Esophagus muscularis mucosa (tissue), 4 donors: Measurements from ENCODE around the gene GPR160. TPM values are rescaled to one million over a fixed set of nuclear protein-coding genes. Genes with fewer than 3 reads are reported as not detected.

ENCODE experiments used
- DNase-seq: peaks from one replicate; pipeline ENCODE4 v3.0.0-alpha.2; 2017; ENCODE audit errors: extremely low spot score
- H3K27ac ChIP-seq, 4 donors: fragments of 200-600 bp; sonication (generic); replicated peaks in 1 of 4; 1 replicate in 3 of 4; 2 replicates in 1 of 4; pipeline ENCODE4 v1.5.1; 2016 to 2019; ENCODE audit warnings: mild to moderate bottlenecking in 1 of 4
- H3K27me3 ChIP-seq, 4 donors: fragments of 200-600 bp; sonication (generic); one replicate each; pipeline versions ENCODE4 v1.5.1 to v1.6.0; 2016 to 2019
- H3K36me3 ChIP-seq, 4 donors: fragments of 200-600 bp; sonication (generic); one replicate each; pipeline ENCODE4 v1.5.1; 2016 to 2019
- H3K4me1 ChIP-seq, 4 donors: fragments of 200-600 bp; sonication (generic); one replicate each; pipeline ENCODE4 v1.5.1; 2016 to 2019
- H3K4me3 ChIP-seq, 4 donors: fragments of 200-600 bp; sonication (generic); 1 replicate in 2 of 4; 2 replicates in 2 of 4; pipeline ENCODE4 v1.5.1; 2016 to 2019; ENCODE audit warnings: mild to moderate bottlenecking in 4 of 4, moderate library complexity in 1 of 4
- H3K9me3 ChIP-seq, 4 donors: fragments of 200-600 bp; sonication (generic); 1 replicate in 3 of 4; 2 replicates in 1 of 4; pipeline ENCODE4 v1.5.1; 2016 to 2019
- EP300 ChIP-seq: sonication (generic); formaldehyde crosslinking; IDR thresholded peaks from one replicate; pipeline ENCODE4 v1.6.1; 2017; ENCODE audit warnings: antibody characterized with exemption
- POLR2A ChIP-seq: fragments of 450-650 bp; IDR thresholded peaks from one replicate; pipeline ENCODE4 v1.6.1; 2017; ENCODE audit warnings: antibody characterized with exemption, moderate library complexity, mild to moderate bottlenecking, low read depth
- POLR2AphosphoS5 ChIP-seq, 2 donors: sonication (generic); formaldehyde crosslinking; IDR thresholded peaks; one replicate each; pipeline ENCODE4 v1.6.1; 2017; ENCODE audit warnings: antibody characterized with exemption in 2 of 2
- WGBS: methylation state at CpG from one replicate; pipeline ENCODE4 v1.1.5; 2018; 5-methylcytosine and 5-hydroxymethylcytosine counted together
- intact Hi-C: fragments of 100-400 bp; cut with DNase I; formaldehyde crosslinking; loops from one replicate; pipeline ENCODE4 v1.15.1; 2023
- total RNA-seq, 4 donors: library from RNA; depleted of rRNA; stranded (reverse); fragments of >200 nt; gene quantifications; one replicate each; pipeline versions ENCODE4 v1.1.0 to v1.2.1, GENCODE V29; 2016
- TF ChIP-seq, protein P1 (sequence below), 3 experiments: fragments of 200-600 bp in 2 of 3; fragments of 450-650 bp in 1 of 3; sonication (generic) in 2 of 3; IDR thresholded peaks; one replicate each; pipeline ENCODE4 v1.5.1; 2017 to 2019; ENCODE audit warnings: antibody characterized with exemption in 3 of 3, mild to moderate bottlenecking in 2 of 3, moderate library complexity in 1 of 3

The GPR160 gene
- total RNA-seq, 4 donors from 2014 or later, result 1.2 to 2.9 (median 2.2) TPM

DNA sequence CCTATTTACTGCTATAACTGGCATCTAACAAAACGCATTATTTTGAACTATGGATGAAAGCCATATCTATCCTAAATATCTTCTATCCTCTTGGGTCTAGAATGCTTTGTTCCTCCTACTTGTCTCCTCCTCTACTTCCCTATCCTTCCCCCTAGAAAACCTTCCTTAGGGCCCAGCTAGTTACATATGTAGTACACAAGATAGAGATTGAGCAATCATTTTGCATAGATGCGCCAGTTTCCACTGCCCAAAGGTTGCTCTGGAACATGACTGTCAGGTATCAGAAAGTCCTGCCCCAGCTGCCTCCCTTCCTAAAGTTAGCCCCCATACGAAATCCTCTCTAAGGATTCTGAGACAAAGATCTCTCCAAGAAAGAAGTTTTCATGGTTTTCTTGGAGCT, 55.1 kb downstream of the GPR160 start:
- WGBS, result 97% methylated on average over 3 of the region's 3 CpGs
- no peak for TF ChIP-seq POLR2A
- TF ChIP-seq, protein P1, sequence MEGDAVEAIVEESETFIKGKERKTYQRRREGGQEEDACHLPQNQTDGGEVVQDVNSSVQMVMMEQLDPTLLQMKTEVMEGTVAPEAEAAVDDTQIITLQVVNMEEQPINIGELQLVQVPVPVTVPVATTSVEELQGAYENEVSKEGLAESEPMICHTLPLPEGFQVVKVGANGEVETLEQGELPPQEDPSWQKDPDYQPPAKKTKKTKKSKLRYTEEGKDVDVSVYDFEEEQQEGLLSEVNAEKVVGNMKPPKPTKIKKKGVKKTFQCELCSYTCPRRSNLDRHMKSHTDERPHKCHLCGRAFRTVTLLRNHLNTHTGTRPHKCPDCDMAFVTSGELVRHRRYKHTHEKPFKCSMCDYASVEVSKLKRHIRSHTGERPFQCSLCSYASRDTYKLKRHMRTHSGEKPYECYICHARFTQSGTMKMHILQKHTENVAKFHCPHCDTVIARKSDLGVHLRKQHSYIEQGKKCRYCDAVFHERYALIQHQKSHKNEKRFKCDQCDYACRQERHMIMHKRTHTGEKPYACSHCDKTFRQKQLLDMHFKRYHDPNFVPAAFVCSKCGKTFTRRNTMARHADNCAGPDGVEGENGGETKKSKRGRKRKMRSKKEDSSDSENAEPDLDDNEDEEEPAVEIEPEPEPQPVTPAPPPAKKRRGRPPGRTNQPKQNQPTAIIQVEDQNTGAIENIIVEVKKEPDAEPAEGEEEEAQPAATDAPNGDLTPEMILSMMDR (IDR thresholded peaks at IDR 0.05), result no peak
- no peak for TF ChIP-seq EP300
- no peak for TF ChIP-seq POLR2AphosphoS5 (IDR thresholded peaks at IDR 0.05)
- intact Hi-C loops, result loop anchor here (10.0 kb wide), 1 partner anchor 118 kb away; no protein-coding TSS in a partner anchor
- Histone ChIP-seq H3K9me3 (no peaks in the 10 kb centered on the region), H3K36me3 (peaks cover 33 to 83% (median 46%) of the 10 kb centered on the region in 4 donors), H3K4me1 (peaks cover 0 to 6% (median 0%) of the 10 kb centered on the region in 4 donors), H3K27me3 (no peaks in the 10 kb centered on the region), H3K27ac (no peak overlapping the region), H3K4me3 (no peak overlapping the region)
- no peak for DNase-seq

DNA sequence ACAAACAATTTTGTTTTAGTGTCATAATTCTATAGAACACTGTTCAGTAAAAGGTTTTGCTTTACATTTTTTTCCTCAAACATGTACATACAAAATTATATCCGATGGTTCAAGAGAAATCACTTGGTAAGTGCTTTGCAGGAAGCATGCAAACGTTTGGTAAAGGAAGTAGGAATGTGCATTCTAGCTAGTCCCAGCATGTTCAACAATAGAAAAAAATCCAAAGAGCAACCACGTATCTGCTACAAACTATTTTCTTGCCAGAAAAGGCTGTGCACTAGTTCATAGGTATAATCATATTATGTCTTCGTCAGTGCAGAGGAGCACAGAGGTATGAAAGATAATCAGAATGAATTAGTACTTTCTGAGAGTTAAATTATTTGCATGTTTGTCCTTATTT, 58.0 kb downstream of the GPR160 start:
- no peak for TF ChIP-seq POLR2AphosphoS5 (IDR thresholded peaks at IDR 0.05)
- TF ChIP-seq EP300, result no peak
- TF ChIP-seq, protein P1 (IDR thresholded peaks at IDR 0.05), result no peak
- TF ChIP-seq POLR2A, result no peak
- WGBS, result 70% methylated on average over 4 of the region's 4 CpGs
- no peak overlapping the region for H3K4me3 ChIP-seq
- no peak overlapping the region for H3K27ac ChIP-seq
- intact Hi-C loops, result loop anchor here (10.0 kb wide), 1 partner anchor 121 kb away; no protein-coding TSS in a partner anchor
- DNase-seq, result no peak
- no peaks in the 10 kb centered on the region for H3K4me1 ChIP-seq
- peaks cover 40 to 91% (median 63%) of the 10 kb centered on the region in 4 donors for H3K36me3 ChIP-seq
- no peaks in the 10 kb centered on the region for H3K27me3 ChIP-seq
- H3K9me3 ChIP-seq, result no peaks in the 10 kb centered on the region

DNA sequence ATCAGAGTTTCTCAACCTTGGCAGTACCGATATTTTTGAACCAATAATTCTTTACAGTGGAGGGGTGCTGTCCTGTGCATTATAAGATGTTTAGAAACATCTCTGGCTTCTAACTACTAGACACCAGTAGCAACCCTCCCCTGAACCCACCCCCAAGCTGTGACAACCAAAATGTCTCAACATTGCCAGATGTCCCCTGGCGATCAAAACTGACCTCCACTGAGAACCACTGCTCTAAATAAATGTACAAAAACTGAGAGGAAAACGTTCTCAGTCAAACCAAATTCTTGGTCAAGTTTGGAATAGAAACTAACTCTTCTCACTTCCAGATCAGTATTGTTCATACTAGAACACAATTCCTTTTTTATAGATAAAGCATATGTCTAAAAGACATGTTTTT, 58.5 kb downstream of the GPR160 start:
- Histone ChIP-seq H3K9me3 (no peaks in the 10 kb centered on the region), H3K4me3 (no peak overlapping the region), H3K27me3 (no peaks in the 10 kb centered on the region), H3K4me1 (no peaks in the 10 kb centered on the region), H3K27ac (no peak overlapping the region), H3K36me3 (peaks cover 44 to 93% (median 67%) of the 10 kb centered on the region in 4 donors)
- TF ChIP-seq POLR2AphosphoS5 (IDR thresholded peaks at IDR 0.05), result no peak
- TF ChIP-seq, protein P1 (IDR thresholded peaks at IDR 0.05), result no peak
- TF ChIP-seq POLR2A, result no peak
- no peak for TF ChIP-seq EP300
- whole genome bisulfite sequencing, result 96% methylated on average over 3 of the region's 3 CpGs
- DNase-seq, result no peak
- intact Hi-C loops, result loop anchor here (10.0 kb wide), 1 partner anchor 122 kb away; no protein-coding TSS in a partner anchor

DNA sequence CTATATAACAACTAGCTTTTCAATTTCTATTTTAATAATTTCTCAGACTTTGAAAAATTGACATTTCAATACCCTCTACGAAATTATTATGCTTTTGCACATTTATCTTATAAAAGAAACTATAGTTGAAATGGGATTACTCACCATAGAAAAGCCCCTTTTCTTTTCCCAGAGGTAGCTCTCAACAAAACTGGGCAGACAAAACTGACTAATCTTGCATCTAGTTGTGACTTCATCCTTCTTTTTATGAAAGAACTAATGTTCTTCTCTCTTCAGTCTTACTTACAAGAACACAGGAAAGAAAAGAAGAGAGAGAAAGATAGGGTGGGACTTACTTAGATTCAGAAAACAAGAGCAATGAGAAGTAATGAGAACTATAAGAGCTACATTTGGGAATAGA, 61.0 kb downstream of the GPR160 start:
- WGBS, result 76% methylated on average over 1 of the region's 1 CpG
- H3K4me3 ChIP-seq, result no peak overlapping the region
- intact Hi-C loops, result loop anchor here (10.0 kb wide), 1 partner anchor 124 kb away; no protein-coding TSS in a partner anchor
- no peaks in the 10 kb centered on the region for H3K9me3 ChIP-seq
- no peaks in the 10 kb centered on the region for H3K4me1 ChIP-seq
- H3K36me3 ChIP-seq, result peaks cover 57 to 99% (median 73%) of the 10 kb centered on the region in 4 donors
- no peak overlapping the region for H3K27ac ChIP-seq
- H3K27me3 ChIP-seq, result no peaks in the 10 kb centered on the region
- DNase-seq, result no peak
- TF ChIP-seq EP300 (no peak), POLR2A (no peak), POLR2AphosphoS5 (IDR thresholded peaks at IDR 0.05) (no peak)
- TF ChIP-seq, protein P1 (IDR thresholded peaks at IDR 0.05), result no peak

DNA sequence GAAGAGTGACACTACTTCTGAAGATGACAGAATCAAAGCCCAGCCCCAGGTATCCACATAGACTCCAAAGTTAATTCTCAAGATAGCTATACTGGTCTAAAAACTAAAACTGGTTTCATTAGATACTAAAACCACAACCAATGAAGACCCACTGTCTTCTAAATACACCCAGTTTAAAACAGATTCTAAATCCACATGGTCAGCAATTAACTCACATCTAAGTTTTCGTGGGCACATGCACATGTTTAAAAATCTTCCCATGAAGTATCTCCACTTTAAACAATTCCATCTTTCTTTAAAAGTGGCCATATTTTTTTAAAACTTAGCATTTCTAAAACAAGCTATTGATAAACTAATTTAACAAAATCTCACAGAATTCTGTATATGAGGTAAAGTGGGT, 63.1 kb downstream of the GPR160 start:
- Histone ChIP-seq H3K4me3 (no peak overlapping the region), H3K9me3 (no peaks in the 10 kb centered on the region), H3K36me3 (peaks cover 42 to 98% (median 68%) of the 10 kb centered on the region in 4 donors), H3K27ac (no peak overlapping the region), H3K4me1 (no peaks in the 10 kb centered on the region), H3K27me3 (no peaks in the 10 kb centered on the region)
- TF ChIP-seq POLR2A, result no peak
- TF ChIP-seq, protein P1 (IDR thresholded peaks at IDR 0.05), result no peak
- no peak for TF ChIP-seq POLR2AphosphoS5 (IDR thresholded peaks at IDR 0.05)
- TF ChIP-seq EP300, result no peak
- intact Hi-C loops, result no loop called here
- no peak for DNase-seq
- WGBS, result 85% methylated on average over 1 of the region's 1 CpG
